Left ventricle myocardium inferior (tissue), 1 donor: ENCODE results near the gene SYNDIG1. TPM values are rescaled to one million over a fixed set of nuclear protein-coding genes. Genes with fewer than 3 reads are reported as not detected.

ENCODE experiments used
- DNase-seq: peaks from one replicate; pipeline ENCODE4 v3.0.0-alpha.2; 2020
- H3K27ac ChIP-seq: fragments of 200-600 bp; replicated peaks from 2 replicates; pipeline ENCODE4 v1.8.0; 2021
- H3K27me3 ChIP-seq: fragments of 200-600 bp; 2 replicates; pipeline ENCODE4 v1.8.0; 2021; ENCODE audit warnings: low read depth
- H3K36me3 ChIP-seq: fragments of 200-600 bp; 2 replicates; pipeline ENCODE4 v1.8.0; 2021
- H3K4me1 ChIP-seq: fragments of 200-600 bp; 2 replicates; pipeline ENCODE4 v1.8.0; 2021
- H3K4me3 ChIP-seq: fragments of 200-600 bp; 2 replicates; pipeline ENCODE4 v1.8.0; 2021; ENCODE audit warnings: mild to moderate bottlenecking, moderate library complexity
- H3K9me3 ChIP-seq: fragments of 200-600 bp; replicated peaks from 2 replicates; pipeline ENCODE4 v1.8.0; 2021
- intact Hi-C: fragments of 100-400 bp; cut with micrococcal nuclease; formaldehyde crosslinking; loops from one replicate; pipeline ENCODE4 v1.11.0; 2022
- total RNA-seq: library from RNA; stranded (reverse); fragmentation: NEBNext Ultra II Directional; extraction: Animal tissue kit (Norgen Biotek cat#: 25700); gene quantifications from one replicate; pipeline ENCODE4 v1.2.1, GENCODE V29; 2021
- TF ChIP-seq, protein P1 (sequence below): fragments of 200-600 bp; IDR thresholded peaks from 2 replicates; pipeline ENCODE4 v1.8.0; 2021; ENCODE audit warnings: antibody characterized with exemption, mild to moderate bottlenecking, borderline replicate concordance
- donor health status: DM: no; HTN: yes; CAD: no; lungs with severe emphysema.

SYNDIG1 gene
- total RNA-seq, 1 donor from 2014 or later, result 21.4 TPM

DNA sequence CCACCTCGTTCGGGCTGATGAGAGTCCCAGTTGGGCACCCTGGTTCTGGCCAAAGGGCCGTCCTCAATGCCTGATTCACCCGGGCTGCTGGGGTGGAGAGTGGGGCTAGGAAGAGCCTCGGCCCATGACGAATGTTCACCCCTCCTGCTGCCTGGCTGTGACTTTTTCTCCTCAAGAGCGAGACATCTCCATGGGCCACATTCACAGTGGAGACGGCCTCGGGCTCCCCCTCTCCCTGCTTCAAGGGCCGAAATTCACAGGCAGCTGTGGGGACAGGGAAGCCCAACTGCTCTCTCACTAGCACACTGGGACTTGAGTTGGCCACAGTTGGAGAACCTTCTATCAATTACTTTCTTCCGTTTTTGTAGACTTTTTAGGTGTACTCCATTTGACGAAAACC lies 138.0 kb downstream of the SYNDIG1 start:
- intact Hi-C loops, result no loop called here
- TF ChIP-seq, protein P1, sequence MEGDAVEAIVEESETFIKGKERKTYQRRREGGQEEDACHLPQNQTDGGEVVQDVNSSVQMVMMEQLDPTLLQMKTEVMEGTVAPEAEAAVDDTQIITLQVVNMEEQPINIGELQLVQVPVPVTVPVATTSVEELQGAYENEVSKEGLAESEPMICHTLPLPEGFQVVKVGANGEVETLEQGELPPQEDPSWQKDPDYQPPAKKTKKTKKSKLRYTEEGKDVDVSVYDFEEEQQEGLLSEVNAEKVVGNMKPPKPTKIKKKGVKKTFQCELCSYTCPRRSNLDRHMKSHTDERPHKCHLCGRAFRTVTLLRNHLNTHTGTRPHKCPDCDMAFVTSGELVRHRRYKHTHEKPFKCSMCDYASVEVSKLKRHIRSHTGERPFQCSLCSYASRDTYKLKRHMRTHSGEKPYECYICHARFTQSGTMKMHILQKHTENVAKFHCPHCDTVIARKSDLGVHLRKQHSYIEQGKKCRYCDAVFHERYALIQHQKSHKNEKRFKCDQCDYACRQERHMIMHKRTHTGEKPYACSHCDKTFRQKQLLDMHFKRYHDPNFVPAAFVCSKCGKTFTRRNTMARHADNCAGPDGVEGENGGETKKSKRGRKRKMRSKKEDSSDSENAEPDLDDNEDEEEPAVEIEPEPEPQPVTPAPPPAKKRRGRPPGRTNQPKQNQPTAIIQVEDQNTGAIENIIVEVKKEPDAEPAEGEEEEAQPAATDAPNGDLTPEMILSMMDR, result no peak
- no peak for DNase-seq
- H3K27me3 ChIP-seq, result no peaks in the 10 kb centered on the region
- no peak overlapping the region for H3K4me3 ChIP-seq
- no peaks in the 10 kb centered on the region for H3K36me3 ChIP-seq
- H3K27ac ChIP-seq, result no peak overlapping the region
- H3K4me1 ChIP-seq, result peaks cover 13% of the 10 kb centered on the region
- no peaks in the 10 kb centered on the region for H3K9me3 ChIP-seq

DNA sequence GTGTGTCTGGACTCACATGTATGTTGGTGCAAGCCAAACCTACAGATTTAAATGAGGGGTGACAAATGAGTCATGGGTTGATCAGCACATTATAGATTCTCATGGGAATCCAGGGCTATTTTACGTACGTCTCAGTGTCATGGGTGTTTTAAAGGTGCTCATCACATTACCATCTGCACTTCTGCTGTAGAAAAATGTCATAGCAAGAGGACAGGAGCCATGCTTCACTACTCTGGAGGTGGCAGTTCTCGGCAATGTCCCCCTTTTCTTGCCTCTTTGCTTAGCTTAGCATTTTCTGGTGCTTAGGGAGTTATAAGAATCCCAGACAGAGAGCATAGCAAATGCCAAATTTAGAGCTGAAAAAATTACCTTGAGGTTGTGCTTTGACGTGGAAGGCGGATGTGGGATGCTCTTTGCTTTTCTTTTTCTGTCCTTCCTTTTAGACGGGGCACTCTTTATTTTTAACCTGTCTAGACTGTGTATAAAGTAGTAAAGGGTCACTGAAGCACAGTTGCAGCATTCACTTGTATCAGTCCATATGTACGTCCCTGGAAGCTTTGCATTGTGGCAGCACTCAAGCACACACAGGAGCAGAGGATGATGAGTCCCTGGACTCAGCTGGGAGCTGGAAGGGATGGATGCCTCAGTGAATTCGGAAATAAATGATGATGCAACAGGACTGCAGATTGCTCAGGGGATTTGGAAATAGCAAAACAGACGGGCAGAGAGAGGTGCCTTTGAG lies 139.7 kb downstream of the SYNDIG1 start:
- intact Hi-C loops, result no loop called here
- H3K4me3 ChIP-seq, result no peak overlapping the region
- no peaks in the 10 kb centered on the region for H3K36me3 ChIP-seq
- peaks cover 3% of the 10 kb centered on the region for H3K27me3 ChIP-seq
- peaks cover 25% of the 10 kb centered on the region for H3K4me1 ChIP-seq
- no peaks in the 10 kb centered on the region for H3K9me3 ChIP-seq
- no peak overlapping the region for H3K27ac ChIP-seq
- DNase-seq, result no peak
- TF ChIP-seq, protein P1, result no peak

DNA sequence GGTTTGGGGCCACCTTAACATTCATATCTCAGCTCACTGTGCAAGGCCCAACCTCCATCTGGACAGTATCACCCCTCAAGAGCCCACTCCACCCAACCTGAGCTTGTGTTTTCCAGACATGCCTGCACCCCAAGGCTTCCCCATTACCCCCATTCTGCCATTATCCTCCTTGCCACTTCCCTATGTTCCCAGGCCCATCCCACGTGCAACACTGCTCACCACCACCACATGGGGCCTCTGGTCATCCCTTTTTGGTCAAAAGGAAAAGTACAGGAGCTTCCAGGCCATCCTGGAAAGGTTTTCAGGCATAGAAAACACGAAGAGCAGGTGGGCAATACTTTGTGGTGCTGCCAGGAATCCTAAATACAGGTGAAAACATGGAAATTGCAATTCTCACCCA lies 140.3 kb downstream of the SYNDIG1 start:
- DNase-seq, result no peak
- Histone ChIP-seq H3K27me3 (peaks cover 3% of the 10 kb centered on the region), H3K4me1 (peaks cover 25% of the 10 kb centered on the region), H3K4me3 (no peak overlapping the region), H3K9me3 (no peaks in the 10 kb centered on the region), H3K27ac (no peak overlapping the region), H3K36me3 (no peaks in the 10 kb centered on the region)
- intact Hi-C loops, result no loop called here
- TF ChIP-seq, protein P1, result no peak

- Histone ChIP-seq H3K4me3 (no peak overlapping the region), H3K36me3 (no peaks in the 10 kb centered on the region), H3K27me3 (peaks cover 9% of the 10 kb centered on the region), H3K27ac (no peak overlapping the region), H3K9me3 (no peaks in the 10 kb centered on the region), H3K4me1 (peaks cover 25% of the 10 kb centered on the region)
- TF ChIP-seq, protein P1, result no peak
- intact Hi-C loops, result no loop called here
- DNase-seq, result no peak
These were observed 141.1 kb downstream of the SYNDIG1 start for GRCh38 chr20:24610341-24611115.

DNA sequence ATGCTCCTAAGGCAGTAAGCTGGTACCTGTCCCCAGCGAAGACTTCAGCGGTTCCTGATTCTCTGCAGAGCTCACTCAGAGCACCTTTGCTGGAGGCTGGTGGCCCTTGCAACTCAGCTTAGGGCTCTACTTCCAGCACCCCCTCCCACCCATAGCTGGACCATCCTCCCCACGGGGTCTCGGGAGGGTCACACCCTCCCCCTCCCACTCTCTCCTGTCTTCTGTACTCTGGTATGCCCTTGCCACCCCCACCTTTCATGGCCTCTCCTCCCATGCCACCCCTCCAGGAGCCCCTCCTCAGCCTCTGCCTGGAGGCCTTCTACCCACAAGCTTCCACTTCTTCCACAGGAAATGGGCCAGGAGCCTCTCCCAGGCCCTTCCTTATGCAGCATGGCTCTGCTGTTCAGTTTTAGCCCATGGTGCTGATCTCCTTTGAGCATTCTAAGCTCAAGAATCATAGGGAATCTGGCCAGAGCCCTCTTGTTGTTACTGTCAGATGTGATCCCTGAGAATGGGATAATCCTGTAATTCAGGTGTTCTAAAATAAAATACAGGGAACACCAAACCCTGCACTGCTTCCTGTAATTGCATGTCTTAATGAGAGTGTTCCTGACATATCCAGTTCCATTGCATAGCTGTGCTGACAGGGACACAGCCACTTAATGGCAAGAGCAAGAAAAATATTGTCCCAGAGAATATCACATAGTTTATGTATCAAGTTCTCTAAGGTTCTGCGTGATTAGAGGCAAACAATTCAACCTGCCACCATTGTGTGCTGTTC lies 142.1 kb downstream of the SYNDIG1 start:
- Histone ChIP-seq H3K27me3 (peaks cover 9% of the 10 kb centered on the region), H3K4me3 (no peak overlapping the region), H3K4me1 (peaks cover 25% of the 10 kb centered on the region), H3K36me3 (no peaks in the 10 kb centered on the region), H3K27ac (no peak overlapping the region), H3K9me3 (no peaks in the 10 kb centered on the region)
- TF ChIP-seq, protein P1, result no peak
- intact Hi-C loops, result no loop called here
- DNase-seq, result no peak
